Measurements from ENCODE around the gene CACNB2.
"Not testable (repeated sequence)": the region's sequence is repeated elsewhere in the genome, so short reads cannot be mapped to it uniquely, and the experiment has no call there.

The CACNB2 gene

GRCh38 chr10:18577823-18578685 is 437.8 kb downstream of the CACNB2 start:
- no peak for DNase-seq

- DNase-seq, result no peak
These were observed 442.6 kb downstream of the CACNB2 start for GRCh38 chr10:18582803-18583202.

GRCh38 chr10:18583575-18584270 is 443.5 kb downstream of the CACNB2 start:
- DNase-seq, result no peak

DNA sequence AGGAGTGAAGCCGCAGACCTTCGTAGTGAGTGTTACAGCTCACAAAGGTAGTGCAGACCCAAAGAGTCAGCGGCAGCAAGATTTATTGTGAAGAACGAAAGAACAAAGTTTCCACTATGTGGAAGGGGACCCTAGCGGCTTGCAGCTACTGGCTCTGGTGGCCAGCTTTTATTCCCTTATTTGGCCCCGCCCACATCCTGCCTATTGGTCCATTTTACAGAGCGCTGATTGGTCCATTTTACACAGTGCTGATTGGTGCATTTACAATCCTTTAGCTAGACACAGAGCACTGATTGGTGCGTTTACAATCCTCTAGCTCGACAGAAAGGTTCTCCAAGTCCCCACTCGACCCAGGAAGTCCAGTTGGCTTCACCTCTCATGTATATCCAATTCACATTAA is 446.4 kb downstream of the CACNB2 start:
- DNase-seq, result not testable (repeated sequence)

GRCh38 chr10:18591141-18591540 is 450.9 kb downstream of the CACNB2 start:
- DNase-seq, result not testable (repeated sequence)
